ENCODE data around the gene CSF2. TPM values are rescaled to one million over a fixed set of nuclear protein-coding genes. Genes with fewer than 3 reads are reported as not detected.

Gene CSF2
- total and polyA plus RNA-seq, 2 of the 4 experiments (the other 2 are of a cell fraction): 0.31 TPM; not detected in 1

DNA sequence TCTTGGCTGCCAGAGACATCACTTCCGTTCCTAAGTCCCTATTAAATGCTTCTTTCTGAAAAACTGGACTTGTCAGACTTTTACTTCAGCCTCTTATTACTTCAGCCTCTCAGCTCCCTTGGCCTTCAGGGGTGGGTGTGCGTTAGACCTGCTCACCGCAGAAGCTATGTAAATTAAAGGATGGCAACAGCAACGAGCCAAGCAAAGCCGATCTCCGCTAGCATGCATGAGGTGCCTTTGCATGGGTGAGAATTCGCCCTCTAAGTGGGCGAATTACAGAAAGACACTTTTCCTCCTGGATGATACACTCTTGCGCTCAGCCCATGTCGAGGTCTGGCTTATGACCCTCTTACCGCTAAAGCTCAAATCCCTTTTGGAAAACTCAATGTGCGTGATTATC lies 24.0 kb upstream of the CSF2 start:
- H3K23ac ChIP-seq (ENCODE audit: low read depth, low read length): no peak overlapping the region
- ATAC-seq (ENCODE audit: low read depth) (no peak), DNase-seq (no peak)
- H2BK120ac ChIP-seq (ENCODE audit: low read depth, low read length): no peak overlapping the region
- no peaks in the 10 kb centered on the region for H4K20me1 ChIP-seq (ENCODE audit: insufficient read depth, low read length)
- H3K27me3 ChIP-seq (ENCODE audit: control insufficient read depth, insufficient read depth, low read length): peaks cover 41% of the 10 kb centered on the region
- WGBS, 2 experiments (ENCODE audit: extremely low coverage in 2 of 2, insufficient read length in 1 of 2): 69% methylated on average over 5 of the region's 12 CpGs; no CpG with 5 or more reads in 1 of the 2 experiments
- no peaks in the 10 kb centered on the region for H3K9me3 ChIP-seq (ENCODE audit: control insufficient read depth, insufficient read depth, low read length)
- no peak overlapping the region for H3K4ac ChIP-seq (ENCODE audit: low read depth, low read length)
- H3K79me1 ChIP-seq (ENCODE audit: low read depth in 1 of 2, low read length in 2 of 2): no peaks in the 10 kb centered on the region
- no TSS peak for BruUV-seq (replicated peaks)
- no peaks in the 10 kb centered on the region for H3K36me3 ChIP-seq (ENCODE audit: control insufficient read depth, insufficient read depth, low read length)
- in situ Hi-C loops (cut with MboI; ENCODE audit: low sequenced_read_pairs): no loop called here
- H3K56ac ChIP-seq (ENCODE audit: extremely low read depth, insufficient read depth, low read length): no peak overlapping the region
- no peaks in the 10 kb centered on the region for H3K9me1 ChIP-seq (ENCODE audit: insufficient read depth, low read length)
- H2AK9ac ChIP-seq (replicated peaks; ENCODE audit: low read depth, low read length, poor library complexity): no peak overlapping the region
- H3K4me3 ChIP-seq (ENCODE audit: insufficient read depth, low read depth, low read length): no peak overlapping the region
- H3K27ac ChIP-seq (ENCODE audit: insufficient read depth, low read length): no peak overlapping the region
- no peak overlapping the region for H2AFZ ChIP-seq (replicated peaks; ENCODE audit: low read length, poor library complexity)
- no peak overlapping the region for H2BK5ac ChIP-seq (ENCODE audit: low read depth, low read length, poor library complexity, severe bottlenecking)
- no peak overlapping the region for H3K9ac ChIP-seq (ENCODE audit: low read depth, low read length)
- intact Hi-C loops (cut with micrococcal nuclease): no loop called here
- H2BK15ac ChIP-seq (ENCODE audit: low read depth, low read length): no peak overlapping the region
- no peak overlapping the region for H3K18ac ChIP-seq (ENCODE audit: low read depth, low read length)
- H3K4me1 ChIP-seq (ENCODE audit: control insufficient read depth, insufficient read depth, low read length): no peaks in the 10 kb centered on the region
- H2AK5ac ChIP-seq (ENCODE audit: low read depth, low read length): no peak overlapping the region
- H2BK20ac ChIP-seq (ENCODE audit: low read depth, low read length): no peak overlapping the region
- no peak for TF ChIP-seq NFE2L2 (IDR thresholded peaks at IDR 0.05; ENCODE audit: low read depth, low read length)
- no peak for TF ChIP-seq MAZ (IDR thresholded peaks at IDR 0.05; ENCODE audit: borderline replicate concordance, low read depth, low read length)
- TF ChIP-seq FOS (IDR thresholded peaks at IDR 0.05; ENCODE audit: low read depth, low read length): no peak
- TF ChIP-seq CHD1 (IDR thresholded peaks at IDR 0.05; ENCODE audit: low read depth, low read length): no peak
- no peak for TF ChIP-seq RCOR1 (IDR thresholded peaks at IDR 0.05; ENCODE audit: insufficient replicate concordance, low read length)
- TF ChIP-seq CEBPB (IDR thresholded peaks at IDR 0.05; ENCODE audit: low read depth, low read length): no peak
- no peak for TF ChIP-seq MXI1 (IDR thresholded peaks at IDR 0.05; ENCODE audit: borderline replicate concordance, low read depth, low read length)
- TF ChIP-seq SMC3 (IDR thresholded peaks at IDR 0.05; ENCODE audit: low read depth, low read length): no peak
- no peak for TF ChIP-seq CTCF (conservative IDR thresholded peaks at IDR 0.05; ENCODE audit: low read depth, low read length)
- TF ChIP-seq, protein P1, sequence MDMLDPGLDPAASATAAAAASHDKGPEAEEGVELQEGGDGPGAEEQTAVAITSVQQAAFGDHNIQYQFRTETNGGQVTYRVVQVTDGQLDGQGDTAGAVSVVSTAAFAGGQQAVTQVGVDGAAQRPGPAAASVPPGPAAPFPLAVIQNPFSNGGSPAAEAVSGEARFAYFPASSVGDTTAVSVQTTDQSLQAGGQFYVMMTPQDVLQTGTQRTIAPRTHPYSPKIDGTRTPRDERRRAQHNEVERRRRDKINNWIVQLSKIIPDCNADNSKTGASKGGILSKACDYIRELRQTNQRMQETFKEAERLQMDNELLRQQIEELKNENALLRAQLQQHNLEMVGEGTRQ (IDR thresholded peaks at IDR 0.05; ENCODE audit: low read depth, low read length): no peak
- TF ChIP-seq ELK1 (IDR thresholded peaks at IDR 0.05; ENCODE audit: borderline replicate concordance, low read depth, low read length): no peak
- no peak for TF ChIP-seq BHLHE40 (IDR thresholded peaks at IDR 0.05; ENCODE audit: low read depth, low read length)
- no peak for TF ChIP-seq RFX5 (IDR thresholded peaks at IDR 0.05; ENCODE audit: low read depth, low read length)
- TF ChIP-seq MAFK (IDR thresholded peaks at IDR 0.05; ENCODE audit: low read depth, low read length): no peak
- ChIA-PET CTCF (interaction anchor here (1.0 kb wide), 1 partner anchor 14 kb away, joined by 3 read pairs; no protein-coding TSS in a partner anchor), POLR2A (ENCODE audit: unreplicated experiment) (no interaction called here)
- dilution Hi-C loops (cut with HindIII; ENCODE audit: low sequenced_read_pairs, unreplicated experiment): no loop called here
- no peak overlapping the region for H4K8ac ChIP-seq (ENCODE audit: low read depth in 2 of 2, low read length in 2 of 2)
- no peak overlapping the region for H3K4me2 ChIP-seq (ENCODE audit: low read depth, low read length)
- no peak overlapping the region for H3K14ac ChIP-seq (replicated peaks; ENCODE audit: low read depth, low read length)
- H4K91ac ChIP-seq (ENCODE audit: insufficient read depth, low read depth, low read length): no peak overlapping the region
- no peak overlapping the region for H4K5ac ChIP-seq (ENCODE audit: low read depth, low read length)
